CD4-positive, alpha-beta T cell treated with Interleukin-15 for 1 hour (primary cell): ENCODE measurements around the gene ASB15.
"Not testable (repeated sequence)": the region's sequence is repeated elsewhere in the genome, so short reads cannot be mapped to it uniquely, and the experiment has no call there.

Experiments
- DNase-seq: peaks from one replicate; pipeline ENCODE4 v3.0.0-alpha.2; 2020

ASB15 gene

GRCh38 chr7:123599766-123600165 is 1.9 kb upstream of the ASB15 start:
- no peak for DNase-seq

- no peak for DNase-seq
Observed at GRCh38 chr7:123600876-123601275, 745 bp upstream of the ASB15 start.

DNA sequence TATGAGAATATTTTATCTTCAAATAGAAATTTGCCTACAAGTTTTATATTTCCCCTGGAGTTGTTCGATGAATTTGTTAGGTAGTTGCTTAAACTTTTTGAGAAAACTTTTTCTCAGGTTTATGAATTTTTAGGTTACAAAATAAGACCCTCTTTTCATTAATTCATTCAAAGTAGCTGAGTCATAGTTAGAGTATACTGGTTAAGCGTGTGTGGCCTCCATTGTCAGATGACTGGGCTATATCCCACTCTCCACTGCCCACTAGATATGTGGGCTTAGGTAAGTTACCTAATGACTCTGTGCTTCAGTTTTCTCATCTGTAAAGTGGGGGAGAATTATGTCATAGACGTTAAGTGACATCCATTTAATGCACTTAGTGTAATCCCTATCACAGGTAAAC is 1.0 kb downstream of the ASB15 start:
- no peak for DNase-seq

DNA sequence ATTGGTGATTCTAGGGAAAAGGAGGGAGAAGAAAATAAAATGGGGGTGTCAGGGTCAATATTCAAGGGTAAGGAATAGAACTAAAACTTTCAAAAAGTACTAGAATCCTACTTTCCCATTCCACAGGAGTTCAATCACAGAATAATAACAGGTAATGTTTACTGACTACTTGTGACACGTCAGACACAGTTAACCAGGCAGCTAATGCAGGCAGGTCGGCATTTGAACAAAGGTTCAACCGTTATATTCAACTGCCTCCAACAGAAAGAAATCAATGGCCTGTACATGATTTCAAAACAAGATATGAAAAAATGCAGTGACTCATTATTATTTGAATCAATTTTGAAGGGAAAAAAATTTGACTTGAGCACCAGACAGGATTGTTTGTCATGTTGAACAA is 3.1 kb downstream of the ASB15 start:
- no peak for DNase-seq

DNA sequence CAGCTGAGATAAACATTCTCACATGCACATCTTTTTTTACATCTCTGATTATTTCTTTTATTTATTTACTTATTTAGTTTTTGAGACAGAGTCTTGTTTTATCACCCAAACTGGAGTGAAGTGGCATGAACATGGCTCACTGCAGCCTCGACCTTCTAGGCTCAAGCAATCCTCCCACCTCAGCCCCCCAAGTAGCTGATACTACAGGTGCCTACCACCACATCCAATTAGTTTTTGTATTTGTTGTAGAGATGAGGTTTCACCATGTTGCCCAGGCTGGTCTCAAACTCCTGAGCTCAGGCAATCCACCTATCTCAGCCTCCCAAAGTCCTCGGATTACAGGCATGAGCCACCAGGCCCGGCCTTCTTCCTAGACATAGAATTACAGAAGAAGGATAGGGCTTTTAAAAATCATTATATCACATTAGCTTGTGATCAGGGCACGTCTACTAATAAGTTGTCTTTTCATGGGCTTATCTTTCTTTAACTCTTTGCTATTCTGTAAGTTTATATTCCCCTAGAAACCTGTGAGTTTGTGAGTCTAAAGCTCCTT is 5.9 kb downstream of the ASB15 start:
- DNase-seq, result no peak

- DNase-seq, result no peak
Observed at GRCh38 chr7:123608991-123609882, 7.6 kb downstream of the ASB15 start.

GRCh38 chr7:123609883-123610239 is 8.2 kb downstream of the ASB15 start:
- no peak for DNase-seq

- no peak for DNase-seq
Observed at GRCh38 chr7:123612024-123612423, 10.4 kb downstream of the ASB15 start.

- no peak for DNase-seq
Observed at GRCh38 chr7:123615344-123615743, 13.7 kb downstream of the ASB15 start.

DNA sequence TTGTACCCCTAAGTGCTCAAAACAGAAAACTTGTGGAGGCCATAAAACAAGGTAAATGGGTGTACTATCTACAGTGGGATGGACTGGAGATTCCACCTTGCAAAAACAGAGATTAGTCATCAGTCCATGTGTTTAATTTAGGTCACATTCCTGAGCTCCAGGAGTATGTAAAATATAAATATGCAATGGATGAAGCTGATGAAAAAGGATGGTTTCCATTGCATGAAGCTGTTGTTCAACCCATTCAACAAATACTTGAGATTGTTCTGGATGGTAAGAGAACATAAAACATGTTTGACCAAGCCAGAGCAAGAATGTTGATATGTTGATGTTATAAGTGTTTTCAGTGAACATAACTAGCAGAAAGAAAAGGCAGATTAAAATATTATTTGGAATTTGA is 14.6 kb downstream of the ASB15 start:
- no peak for DNase-seq

DNA sequence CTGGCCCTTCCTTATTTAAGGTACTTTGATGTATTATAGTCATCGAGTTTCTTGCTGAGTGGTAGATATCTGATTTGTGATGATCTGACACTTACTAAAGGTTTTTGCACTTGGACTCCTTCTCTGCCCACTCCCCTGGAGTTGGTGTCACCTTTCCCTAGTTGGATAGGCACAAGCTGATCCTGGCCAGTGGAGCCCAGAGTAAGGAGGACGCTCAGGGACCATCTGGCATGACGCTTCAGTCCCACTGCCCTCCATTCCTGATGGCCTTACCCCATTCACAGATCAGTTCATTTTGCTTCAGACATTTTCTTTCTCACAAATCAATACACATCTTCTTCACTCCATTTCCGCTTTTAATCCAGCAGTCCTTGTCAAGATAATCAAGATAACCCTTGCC is 20.1 kb downstream of the ASB15 start:
- DNase-seq, result no peak

DNA sequence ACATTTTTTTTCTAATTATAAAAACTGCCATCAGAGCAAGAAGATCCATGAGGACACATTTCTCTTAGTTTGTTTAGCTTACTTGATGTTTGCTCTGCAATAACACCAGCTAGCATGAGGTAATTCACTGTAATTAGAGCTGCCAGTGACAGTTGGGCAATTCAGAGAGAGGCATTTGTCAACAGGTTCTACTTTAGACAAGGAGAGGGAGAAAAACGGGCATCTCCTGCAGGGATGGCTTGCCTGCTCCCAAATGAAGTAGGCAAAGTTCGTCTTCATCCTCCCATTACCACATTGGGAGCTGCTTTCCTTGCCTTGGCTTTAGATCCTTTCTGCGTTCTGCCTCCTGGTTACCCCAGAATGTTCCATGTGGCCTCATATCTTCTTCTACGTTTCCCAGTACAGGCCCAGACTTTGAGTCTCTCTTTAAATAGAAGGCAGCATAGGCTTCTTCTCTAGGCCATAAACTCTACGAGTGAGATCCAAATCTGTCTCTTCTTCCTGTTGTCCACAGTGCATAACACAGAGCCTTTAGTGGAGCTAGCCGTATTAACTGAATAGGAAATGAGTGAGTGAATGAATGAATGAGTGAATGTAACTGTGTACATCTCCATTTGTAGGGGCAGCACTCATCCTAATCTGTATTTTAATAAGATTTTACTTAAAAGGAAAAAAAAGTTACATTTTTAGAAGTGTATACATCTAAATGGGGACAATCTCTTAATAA is 21.2 kb downstream of the ASB15 start:
- no peak for DNase-seq

DNA sequence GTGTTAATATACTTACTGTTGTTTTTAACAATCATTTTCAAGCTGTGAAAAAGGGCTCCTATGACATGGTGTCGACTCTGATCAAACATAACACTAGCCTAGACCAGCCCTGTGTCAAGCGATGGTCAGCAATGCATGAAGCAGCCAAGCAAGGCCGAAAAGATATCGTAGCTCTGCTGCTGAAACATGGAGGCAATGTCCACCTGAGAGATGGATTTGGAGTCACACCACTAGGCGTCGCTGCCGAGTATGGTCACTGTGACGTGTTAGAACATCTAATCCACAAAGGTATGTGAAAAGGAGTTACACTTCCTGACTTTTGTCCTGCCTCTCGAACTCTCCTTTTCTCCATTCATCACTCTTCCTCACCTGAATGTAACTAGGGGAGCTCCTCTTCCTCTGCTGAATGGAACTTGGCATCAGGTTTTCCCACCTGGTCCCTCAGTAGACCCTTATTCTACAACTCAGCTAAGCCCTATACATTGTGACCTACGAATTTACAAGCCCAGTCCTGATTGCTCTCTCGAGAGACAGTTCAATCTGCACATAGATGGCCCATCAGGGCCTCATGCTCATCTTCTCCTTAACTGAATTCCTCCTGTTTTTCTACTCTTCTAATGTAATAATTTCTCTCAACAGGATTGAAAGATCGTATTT is 23.0 kb downstream of the ASB15 start:
- peak; percentile 20 for DNase-seq

- no peak for DNase-seq
Observed at GRCh38 chr7:123625254-123625653, 23.6 kb downstream of the ASB15 start.

DNA sequence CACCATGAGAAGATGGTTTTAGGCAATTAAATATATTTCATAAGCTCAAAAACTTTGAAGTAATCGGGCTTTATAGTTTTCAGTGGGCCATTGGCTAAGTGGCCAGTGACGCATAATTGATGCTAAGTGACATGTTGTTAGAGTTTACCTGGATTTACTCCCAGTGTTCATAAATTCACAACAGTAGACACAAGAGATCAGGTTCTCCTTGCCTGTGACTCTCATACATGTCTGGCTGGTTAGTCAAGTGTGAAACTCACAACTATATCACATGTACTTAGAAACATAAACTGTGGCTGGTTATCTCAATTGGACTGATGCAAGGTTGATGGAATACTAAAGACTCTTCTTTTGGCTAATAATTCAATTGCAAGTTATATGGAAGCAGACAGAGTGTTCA is 26.2 kb downstream of the ASB15 start:
- DNase-seq, result no peak

GRCh38 chr7:123628829-123629228 is 27.2 kb downstream of the ASB15 start:
- DNase-seq, result no peak

DNA sequence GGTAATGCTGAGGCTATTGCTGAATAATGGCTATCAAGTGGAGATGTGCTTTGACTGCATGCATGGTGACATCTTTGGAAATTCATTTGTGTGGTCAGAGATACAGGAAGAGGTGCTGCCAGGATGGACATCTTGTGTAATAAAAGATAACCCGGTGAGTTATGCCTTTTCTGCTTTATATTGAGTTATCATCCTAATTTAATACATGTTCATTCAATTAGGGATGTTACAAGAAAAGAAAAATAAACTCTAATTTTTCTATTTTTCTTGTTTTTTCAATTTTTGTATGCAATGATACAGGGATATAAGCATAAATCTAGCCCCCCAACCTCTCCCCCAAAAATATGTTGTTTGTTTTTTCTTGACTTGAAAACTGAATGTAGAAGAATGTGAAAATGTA is 27.7 kb downstream of the ASB15 start:
- no peak for DNase-seq

DNA sequence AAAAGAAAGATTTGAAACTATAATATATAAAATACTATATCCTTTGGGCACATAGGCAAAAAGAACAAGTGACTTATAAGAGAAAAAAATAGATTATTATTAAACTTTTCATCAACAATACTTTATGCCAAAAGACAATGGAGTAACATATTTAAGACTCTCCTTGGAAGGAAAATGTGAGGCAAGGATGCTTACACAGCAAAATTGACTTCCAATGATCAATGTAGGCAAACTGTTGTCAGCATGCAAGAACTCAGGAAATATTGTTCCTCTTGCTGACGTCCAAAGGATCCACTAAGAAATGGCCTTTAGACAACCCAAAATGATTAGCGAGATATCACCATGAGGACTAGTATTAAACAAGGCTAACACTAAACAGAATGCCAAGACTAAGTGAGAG is 31.2 kb downstream of the ASB15 start:
- no peak for DNase-seq

DNA sequence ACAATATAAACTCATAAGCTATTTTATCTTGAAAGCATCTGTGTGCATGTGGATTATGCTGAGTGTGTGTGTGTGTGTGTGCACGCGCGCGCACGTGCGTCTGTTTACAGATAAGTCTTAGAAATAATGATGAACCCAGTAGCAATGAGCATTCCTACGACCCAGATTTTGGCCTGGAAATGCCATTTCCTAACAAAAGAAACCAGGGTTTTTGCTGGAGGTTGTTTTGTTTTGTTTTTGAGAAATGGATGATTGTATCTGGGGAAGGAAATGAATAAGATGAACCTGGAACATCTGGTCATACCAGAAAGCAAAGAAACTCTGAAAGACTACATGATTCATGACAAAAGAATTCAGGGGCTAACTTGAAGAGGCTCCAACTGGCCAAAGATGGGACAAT is 31.9 kb downstream of the ASB15 start:
- DNase-seq, result no peak

- DNase-seq, result not testable (repeated sequence)
Observed at GRCh38 chr7:123634011-123634573, 32.5 kb downstream of the ASB15 start.

DNA sequence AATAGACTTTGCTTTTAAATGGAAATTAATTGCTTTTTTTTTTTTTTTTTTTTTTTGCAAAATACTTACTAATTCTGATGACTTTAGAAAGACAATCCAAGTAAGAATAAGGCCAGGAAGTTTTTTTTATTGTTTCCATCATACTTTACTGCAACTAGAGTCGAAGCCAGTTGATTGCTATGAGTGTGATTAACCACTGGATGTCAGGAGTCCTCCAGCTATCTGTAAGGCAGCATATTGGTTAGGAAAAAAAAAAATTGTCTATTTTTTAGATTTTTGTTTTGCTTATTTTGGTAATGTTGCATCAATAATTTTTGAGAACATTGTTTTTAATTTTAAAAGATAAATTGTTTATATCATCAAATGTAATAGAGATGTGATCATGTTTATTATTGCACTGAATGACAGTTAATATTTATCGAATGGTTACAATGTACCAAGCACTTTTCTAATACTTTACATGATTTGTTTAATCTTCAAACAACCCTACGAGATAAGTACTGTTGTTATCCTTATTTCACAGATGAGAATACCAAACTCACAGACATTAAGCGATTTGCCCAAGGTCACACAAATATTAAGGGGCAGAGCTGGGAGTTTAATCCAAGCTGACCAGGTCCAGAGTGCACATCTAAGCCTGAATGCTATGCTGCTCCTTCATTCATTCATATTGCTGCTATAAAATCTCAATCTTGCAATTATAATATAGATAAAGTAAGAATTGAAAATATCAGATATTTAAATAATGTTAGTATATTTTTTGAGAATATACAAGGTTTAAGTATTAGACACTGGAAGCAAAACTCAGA is 34.1 kb downstream of the ASB15 start:
- DNase-seq, result no peak

GRCh38 chr7:123637203-123637602 is 35.6 kb downstream of the ASB15 start:
- DNase-seq, result no peak
